NOMO-1 (cell line): ENCODE results near the gene ZNF827.
A peak's percentile ranks its signal among the peaks of the same experiment; 100 is the strongest.

Experiments
- DNase-seq, 2 experiments: peaks; one replicate each; lab custom pipeline; 2025; ENCODE audit not compliant: unreplicated experiment in 2 of 2; lab: John Stamatoyannopoulos, UW

ZNF827 gene

GRCh38 chr4:145769450-145770037, 169.1 kb downstream of the ZNF827 start:
- peak; percentile 26 to 75 for DNase-seq

- no peak for DNase-seq
Measured at GRCh38 chr4:145766273-145766672, 172.3 kb downstream of the ZNF827 start.

- no peak for DNase-seq
Measured at GRCh38 chr4:145763399-145763798, 175.2 kb downstream of the ZNF827 start.

- no peak for DNase-seq
Measured at GRCh38 chr4:145762719-145763118, 175.9 kb downstream of the ZNF827 start.

GRCh38 chr4:145760961-145761929, 177.4 kb downstream of the ZNF827 start:
- no peak for DNase-seq

- DNase-seq = no peak
Measured at GRCh38 chr4:145760176-145760575, 178.4 kb downstream of the ZNF827 start.

GRCh38 chr4:145757188-145757587, 181.4 kb downstream of the ZNF827 start:
- no peak for DNase-seq

GRCh38 chr4:145756244-145756643, 182.4 kb downstream of the ZNF827 start:
- no peak for DNase-seq

GRCh38 chr4:145755802-145756201, 182.8 kb downstream of the ZNF827 start:
- DNase-seq = no peak

GRCh38 chr4:145743641-145744040, 195.0 kb downstream of the ZNF827 start:
- DNase-seq = no peak

- no peak for DNase-seq
Measured at GRCh38 chr4:145740806-145741205, 197.8 kb downstream of the ZNF827 start.

- DNase-seq = no peak
Measured at GRCh38 chr4:145739845-145740244, 198.8 kb downstream of the ZNF827 start.

- DNase-seq = no peak
Measured at GRCh38 chr4:145736241-145736831, 202.3 kb downstream of the ZNF827 start.

GRCh38 chr4:145735827-145736226, 202.8 kb downstream of the ZNF827 start:
- DNase-seq = no peak

- no peak for DNase-seq
Measured at GRCh38 chr4:145735347-145735675, 203.3 kb downstream of the ZNF827 start.

- DNase-seq = no peak
Measured at GRCh38 chr4:145734576-145735346, 203.9 kb downstream of the ZNF827 start.

GRCh38 chr4:145734031-145734430, 204.6 kb downstream of the ZNF827 start:
- no peak for DNase-seq

- peak; percentile 89 to 91 for DNase-seq
Measured at GRCh38 chr4:145732895-145733880, 205.4 kb downstream of the ZNF827 start.

GRCh38 chr4:145732001-145732815, 206.4 kb downstream of the ZNF827 start:
- DNase-seq = no peak
